Measurements from ENCODE around the gene OR13C9.

DNA sequence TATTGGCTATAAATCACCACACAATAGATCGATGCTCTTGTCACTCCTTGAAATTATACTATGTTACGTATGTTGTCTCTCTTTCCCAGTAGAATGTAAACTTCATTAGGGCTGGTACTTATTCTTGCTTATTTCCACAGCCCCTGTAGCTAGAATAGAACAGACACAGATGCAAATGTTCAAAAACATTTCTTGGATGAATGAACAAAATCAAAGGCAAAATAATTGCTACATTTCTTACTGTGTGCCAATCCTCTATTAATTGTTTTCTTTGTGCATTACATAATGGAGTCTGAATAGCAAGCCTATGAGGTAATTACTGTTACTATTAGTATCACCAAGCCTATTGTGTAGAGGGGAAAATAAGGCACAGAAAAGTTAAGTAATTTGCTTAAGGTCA lies 11.9 kb downstream of the OR13C9 start:
- TF ChIP-seq CTCF (IDR thresholded peaks at IDR 0.05; ENCODE audit: low read depth, low read length), result no peak
- no peak for TF ChIP-seq POLR2A (IDR thresholded peaks at IDR 0.05; ENCODE audit: extremely low read depth, insufficient read length)

All from NB4 (cell line).